Measurements from ENCODE around the gene LACTBL1. TPM values are rescaled to one million over a fixed set of nuclear protein-coding genes. Genes with fewer than 3 reads are reported as not detected.

LACTBL1 gene
- total and polyA plus RNA-seq, 4 donors, result not detected

GRCh38 chr1:22952694-22953056 is 20.0 kb downstream of the LACTBL1 start:
- peaks cover 0 to 12% (median 2%) of the 10 kb centered on the region in 4 donors for H3K27me3 ChIP-seq (ENCODE audit: control insufficient read depth in 4 of 4, insufficient read depth in 4 of 4, low read length in 3 of 4)
- H3K4me3 ChIP-seq (ENCODE audit: low read depth in 1 of 3, low read length in 3 of 3), result no peak overlapping the region
- 82% methylated on average over 5 of the region's 5 CpGs for WGBS
- no peak overlapping the region for H3K9ac ChIP-seq (ENCODE audit: low read depth in 1 of 2, low read length in 2 of 2)
- no peak overlapping the region for H3K27ac ChIP-seq (ENCODE audit: low read depth in 1 of 2, low read length in 2 of 2)
- TF ChIP-seq GABPA (IDR thresholded peaks at IDR 0.05 in 1 of 2, conservative IDR thresholded peaks at IDR 0.05 in 1 of 2) (no peak), TAF1 (conservative IDR thresholded peaks at IDR 0.05) (no peak)
- H3K36me3 ChIP-seq (ENCODE audit: control insufficient read depth in 4 of 4, insufficient read depth in 3 of 4, low read depth in 1 of 4, low read length in 3 of 4), result no peaks in the 10 kb centered on the region
- no peak for DNase-seq (ENCODE audit: low spot score)
- peaks cover 0 to 5% (median 0%) of the 10 kb centered on the region in 4 donors for H3K4me1 ChIP-seq (ENCODE audit: control insufficient read depth in 4 of 4, insufficient read depth in 4 of 4, low read length in 3 of 4)
- H3K9me3 ChIP-seq (ENCODE audit: control insufficient read depth in 4 of 4, low read length in 3 of 4), result no peaks in the 10 kb centered on the region

GRCh38 chr1:22951796-22952195 is 20.9 kb downstream of the LACTBL1 start:
- Histone ChIP-seq H3K4me1 (ENCODE audit: control insufficient read depth in 4 of 4, insufficient read depth in 4 of 4, low read length in 3 of 4) (peaks cover 0 to 5% (median 0%) of the 10 kb centered on the region in 4 donors), H3K9ac (ENCODE audit: low read depth in 1 of 2, low read length in 2 of 2) (no peak overlapping the region), H3K27ac (ENCODE audit: low read depth in 1 of 2, low read length in 2 of 2) (no peak overlapping the region), H3K4me3 (ENCODE audit: low read depth in 1 of 3, low read length in 3 of 3) (no peak overlapping the region), H3K27me3 (ENCODE audit: control insufficient read depth in 4 of 4, insufficient read depth in 4 of 4, low read length in 3 of 4) (peaks cover 0 to 12% (median 2%) of the 10 kb centered on the region in 4 donors), H3K9me3 (ENCODE audit: control insufficient read depth in 4 of 4, low read length in 3 of 4) (no peaks in the 10 kb centered on the region), H3K36me3 (ENCODE audit: control insufficient read depth in 4 of 4, insufficient read depth in 3 of 4, low read depth in 1 of 4, low read length in 3 of 4) (no peaks in the 10 kb centered on the region)
- no peak for DNase-seq (ENCODE audit: low spot score)
- WGBS, result 84% methylated on average over 3 of the region's 3 CpGs
- TF ChIP-seq FOXA2 (IDR thresholded peaks at IDR 0.05) (no peak), RAD21 (IDR thresholded peaks at IDR 0.05) (no peak), SP1 (IDR thresholded peaks at IDR 0.05) (no peak), HNF4A (conservative IDR thresholded peaks at IDR 0.05) (no peak), ZBTB33 (IDR thresholded peaks at IDR 0.05) (no peak)

- WGBS, result 70% methylated on average over 5 of the region's 5 CpGs
- TF ChIP-seq FOXA1 (IDR thresholded peaks at IDR 0.05) (no peak), CTCF (IDR thresholded peaks at IDR 0.05; ENCODE audit: low read depth, low read length, missing input control) (no peak), TAF1 (conservative IDR thresholded peaks at IDR 0.05) (no peak), FOXA2 (IDR thresholded peaks at IDR 0.05) (no peak), JUND (IDR thresholded peaks at IDR 0.05) (no peak), HNF4G (IDR thresholded peaks at IDR 0.05) (no peak), ZBTB33 (IDR thresholded peaks at IDR 0.05) (no peak), NR2F2 (IDR thresholded peaks at IDR 0.05) (no peak), REST (IDR thresholded peaks at IDR 0.05) (no peak), SP1 (IDR thresholded peaks at IDR 0.05) (no peak), EGR1 (IDR thresholded peaks at IDR 0.05; ENCODE audit: low read depth in 2 of 2) (no peak), GABPA (IDR thresholded peaks at IDR 0.05 in 1 of 2, conservative IDR thresholded peaks at IDR 0.05 in 1 of 2) (no peak), ATF3 (IDR thresholded peaks at IDR 0.05) (no peak), RAD21 (IDR thresholded peaks at IDR 0.05) (no peak), YY1 (IDR thresholded peaks at IDR 0.05) (no peak), RXRA (IDR thresholded peaks at IDR 0.05) (no peak), HNF4A (conservative IDR thresholded peaks at IDR 0.05) (no peak), MAX (IDR thresholded peaks at IDR 0.05) (no peak)
- Histone ChIP-seq H3K9me3 (ENCODE audit: control insufficient read depth in 4 of 4, low read length in 3 of 4) (no peaks in the 10 kb centered on the region), H3K9ac (ENCODE audit: low read depth in 1 of 2, low read length in 2 of 2) (no peak overlapping the region), H3K27me3 (ENCODE audit: control insufficient read depth in 4 of 4, insufficient read depth in 4 of 4, low read length in 3 of 4) (peaks cover 0 to 12% (median 1%) of the 10 kb centered on the region in 4 donors), H3K27ac (ENCODE audit: low read depth in 1 of 2, low read length in 2 of 2) (no peak overlapping the region), H3K4me3 (ENCODE audit: low read depth in 1 of 3, low read length in 3 of 3) (no peak overlapping the region), H3K36me3 (ENCODE audit: control insufficient read depth in 4 of 4, insufficient read depth in 3 of 4, low read depth in 1 of 4, low read length in 3 of 4) (no peaks in the 10 kb centered on the region), H3K4me1 (ENCODE audit: control insufficient read depth in 4 of 4, insufficient read depth in 4 of 4, low read length in 3 of 4) (peaks cover 0 to 5% (median 0%) of the 10 kb centered on the region in 4 donors)
- DNase-seq (ENCODE audit: low spot score), result no peak
These were observed 22.8 kb downstream of the LACTBL1 start for GRCh38 chr1:22949822-22950331.
